Stimulated activated CD4-positive, alpha-beta T cell treated with anti-CD3 and anti-CD28 coated beads, Interleukin-12 subunit alpha, Interleukin-12 subunit beta, amount 100 ng/mL, for 4 hours (primary cell): ENCODE data around the gene IFIT5.
"Not testable (repeated sequence)": the region's sequence is repeated elsewhere in the genome, so short reads cannot be mapped to it uniquely, and the experiment has no call there.

ENCODE experiments used
- DNase-seq: peaks from one replicate; pipeline ENCODE4 v3.0.0-alpha.2; 2020

IFIT5 gene

DNA sequence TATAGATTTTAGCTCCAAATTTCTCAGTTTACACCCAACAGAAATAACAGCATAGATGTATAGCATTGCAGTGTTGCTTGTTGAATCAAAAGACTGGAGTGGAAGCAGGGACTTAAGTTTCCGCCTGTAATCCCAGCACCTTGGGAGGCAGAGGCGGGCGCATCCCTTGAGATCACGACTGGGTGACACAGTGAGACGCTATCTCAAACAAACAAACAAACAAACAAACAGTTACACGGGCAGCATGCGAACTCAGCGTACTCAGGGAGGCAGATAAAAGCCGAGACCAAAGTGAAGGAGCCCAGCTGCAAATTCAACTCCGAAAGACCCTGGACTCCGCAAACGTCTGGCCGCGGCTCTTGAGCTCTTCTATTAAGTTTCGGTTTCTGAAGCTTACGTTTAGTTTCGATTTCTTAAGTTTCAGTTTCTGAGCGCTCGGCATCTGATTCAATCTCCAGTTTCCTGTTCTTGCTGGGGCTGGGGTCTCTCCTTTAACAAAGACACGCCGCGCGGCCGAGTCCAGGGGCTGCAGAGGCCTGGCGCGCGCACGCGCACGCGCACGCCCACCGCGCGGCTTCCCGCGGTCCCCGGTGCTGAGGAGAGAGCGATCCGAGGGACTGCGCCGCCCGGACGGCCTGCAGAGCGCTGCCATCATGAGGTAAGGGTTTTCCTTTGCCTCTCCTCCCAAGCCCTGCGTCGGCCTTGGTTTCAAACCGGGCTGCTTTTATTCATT lies at the start of gene IFIT5:
IFIT5 (plus strand) TSS at position 423 of the 733 bp plus-strand sequence; CDS start at position 654, 231 bp downstream.
- peak; percentile 45 for DNase-seq

DNA sequence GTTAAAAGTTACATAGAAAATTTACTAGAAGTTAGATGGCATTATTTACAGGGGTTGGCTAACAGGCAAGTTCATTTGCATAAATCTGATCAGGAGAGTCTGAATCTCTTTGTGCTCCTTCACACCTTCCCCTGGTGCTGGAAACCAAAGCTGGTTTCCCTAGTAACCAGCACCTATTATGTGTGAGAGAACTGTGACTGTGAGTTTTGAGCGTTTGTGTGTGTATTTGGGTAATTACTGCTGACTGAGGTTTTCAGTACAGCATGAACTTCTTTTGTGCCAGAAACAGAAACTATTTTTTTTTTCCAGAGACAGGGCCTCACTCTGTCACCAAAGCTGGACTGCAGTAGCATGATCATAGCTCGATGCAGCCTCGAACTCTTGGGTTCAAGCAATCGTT lies 46.8 kb upstream of the IFIT5 start:
- no peak for DNase-seq

DNA sequence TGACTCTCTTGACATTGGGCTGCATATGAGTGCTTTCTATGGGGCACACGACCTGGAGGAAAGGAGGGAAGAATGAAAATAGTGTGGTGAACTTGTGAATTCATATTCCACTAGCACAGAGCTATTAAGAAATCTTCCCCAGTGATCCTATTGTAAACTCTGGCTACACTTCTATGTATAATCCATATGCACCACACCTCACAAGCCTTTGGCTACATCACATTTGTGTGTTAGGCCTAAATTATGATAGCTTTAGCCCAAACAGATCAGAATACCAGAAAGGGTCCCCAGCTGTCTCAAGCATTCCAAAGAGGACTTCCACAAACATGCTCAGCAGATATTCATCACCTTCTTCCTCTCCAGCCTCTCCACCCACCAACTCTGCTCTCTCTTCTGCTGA lies 46.2 kb upstream of the IFIT5 start:
- DNase-seq: no peak

GRCh38 chr10:89369156-89370105 lies 44.9 kb upstream of the IFIT5 start:
- no peak for DNase-seq

GRCh38 chr10:89371079-89371478 lies 43.3 kb upstream of the IFIT5 start:
- DNase-seq: no peak

DNA sequence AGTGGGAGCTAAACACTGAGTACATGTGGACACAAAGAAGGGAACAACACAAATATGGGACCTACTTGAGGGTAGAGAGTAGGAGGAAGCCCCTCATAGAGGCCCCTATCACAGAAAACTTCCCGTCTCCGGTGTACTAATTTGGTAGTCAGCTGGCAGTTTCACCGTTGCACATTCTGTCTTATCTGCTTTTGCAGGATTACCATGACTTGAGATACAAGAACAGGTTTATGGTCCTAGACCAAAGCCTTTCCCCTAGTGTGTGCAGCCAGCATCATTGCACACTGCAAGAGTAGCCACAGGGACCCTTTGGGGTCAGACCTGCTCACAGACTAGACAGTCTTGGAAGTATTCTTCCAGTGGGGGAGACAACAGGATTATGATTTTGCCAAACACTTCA lies 42.4 kb upstream of the IFIT5 start:
- no peak for DNase-seq

GRCh38 chr10:89373916-89374711 lies 40.3 kb upstream of the IFIT5 start:
- DNase-seq: no peak

GRCh38 chr10:89374713-89375141 lies 39.6 kb upstream of the IFIT5 start:
- no peak for DNase-seq

- DNase-seq: no peak
Observed at GRCh38 chr10:89377705-89378637, 36.4 kb upstream of the IFIT5 start, which contains the start of gene IFIT1B. Gene IFIT1B (plus strand): TSS chr10:89378056. CDS start chr10:89378136, 80 bp downstream.

GRCh38 chr10:89379103-89379502 lies 35.3 kb upstream of the IFIT5 start:
- DNase-seq: no peak

DNA sequence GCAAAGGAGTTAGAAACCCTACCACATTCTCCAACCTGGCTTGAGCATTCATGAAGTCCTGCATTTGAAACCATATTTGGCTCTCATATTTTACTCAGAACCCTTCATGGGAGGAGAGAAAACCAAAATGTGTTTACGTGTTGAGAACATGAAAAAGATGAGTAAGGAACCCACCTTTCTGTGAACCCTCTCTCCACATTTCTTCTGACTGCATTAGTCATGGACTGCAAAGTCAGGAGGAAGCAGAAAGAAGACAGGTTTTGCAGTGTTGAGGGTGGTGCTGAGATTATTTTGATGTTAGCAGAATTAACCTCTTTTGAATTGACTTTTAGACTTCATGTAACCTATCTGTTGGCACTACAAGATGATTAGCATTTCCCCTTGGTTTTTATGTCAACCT lies 31.6 kb upstream of the IFIT5 start:
- DNase-seq: no peak

GRCh38 chr10:89384474-89385340 lies 29.7 kb upstream of the IFIT5 start:
- DNase-seq: no peak

GRCh38 chr10:89388806-89389205 lies 25.6 kb upstream of the IFIT5 start:
- DNase-seq: no peak

DNA sequence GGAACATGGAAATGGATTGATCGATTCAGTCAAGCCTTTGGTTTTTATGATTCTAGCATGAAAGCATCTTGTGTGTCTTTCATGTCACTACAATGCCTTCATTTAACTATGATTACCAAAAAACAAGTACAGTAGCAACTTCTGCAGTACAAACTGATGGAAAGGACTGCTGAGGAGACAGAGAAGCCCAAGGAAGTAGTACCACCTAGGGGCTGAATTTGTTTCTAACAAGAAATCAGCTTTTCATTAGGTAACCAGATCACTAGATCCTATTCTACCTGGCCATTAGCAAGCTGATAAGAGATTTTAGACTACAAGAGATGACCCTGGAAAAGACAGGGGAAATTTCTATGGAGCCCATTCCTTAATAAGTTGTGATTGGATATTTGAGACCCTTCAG lies 25.1 kb upstream of the IFIT5 start:
- DNase-seq: no peak

DNA sequence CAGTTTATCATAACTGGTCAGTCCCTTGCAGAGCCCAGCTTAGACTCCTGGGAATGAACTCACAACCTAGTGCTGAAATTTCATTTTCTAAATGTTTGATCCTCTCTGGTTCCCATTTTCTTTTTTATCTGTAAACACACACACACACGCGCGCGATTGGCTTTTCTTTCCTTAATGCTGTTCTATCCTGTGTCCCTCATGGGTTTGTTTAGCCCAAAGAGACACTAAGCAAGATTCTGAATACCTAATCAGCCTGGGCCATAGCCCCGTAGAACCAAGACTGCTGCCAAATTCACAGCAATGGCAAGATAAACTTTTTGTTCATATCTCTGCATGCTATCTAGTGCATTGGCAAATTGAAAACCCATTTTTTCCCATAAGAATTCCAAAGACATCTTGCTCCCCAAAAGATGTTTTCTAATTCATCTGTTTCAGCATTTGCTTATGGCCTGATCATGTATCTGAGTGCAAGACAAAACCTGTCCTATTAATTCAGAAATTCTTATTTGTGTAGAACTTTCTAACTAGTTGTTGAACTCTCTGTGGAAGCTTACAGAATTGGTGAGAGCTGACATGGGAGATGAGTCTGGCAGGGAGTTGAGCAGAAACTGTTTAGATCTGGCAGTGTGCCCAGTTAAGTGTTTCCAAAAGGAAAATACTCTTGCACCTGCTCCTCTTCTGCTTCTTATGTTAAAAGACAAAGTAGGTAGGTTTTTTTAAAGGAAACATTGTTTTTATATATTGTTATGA lies 23.7 kb upstream of the IFIT5 start:
- DNase-seq: no peak

- not testable (repeated sequence) for DNase-seq
Observed at GRCh38 chr10:89391226-89391576, 23.2 kb upstream of the IFIT5 start.

DNA sequence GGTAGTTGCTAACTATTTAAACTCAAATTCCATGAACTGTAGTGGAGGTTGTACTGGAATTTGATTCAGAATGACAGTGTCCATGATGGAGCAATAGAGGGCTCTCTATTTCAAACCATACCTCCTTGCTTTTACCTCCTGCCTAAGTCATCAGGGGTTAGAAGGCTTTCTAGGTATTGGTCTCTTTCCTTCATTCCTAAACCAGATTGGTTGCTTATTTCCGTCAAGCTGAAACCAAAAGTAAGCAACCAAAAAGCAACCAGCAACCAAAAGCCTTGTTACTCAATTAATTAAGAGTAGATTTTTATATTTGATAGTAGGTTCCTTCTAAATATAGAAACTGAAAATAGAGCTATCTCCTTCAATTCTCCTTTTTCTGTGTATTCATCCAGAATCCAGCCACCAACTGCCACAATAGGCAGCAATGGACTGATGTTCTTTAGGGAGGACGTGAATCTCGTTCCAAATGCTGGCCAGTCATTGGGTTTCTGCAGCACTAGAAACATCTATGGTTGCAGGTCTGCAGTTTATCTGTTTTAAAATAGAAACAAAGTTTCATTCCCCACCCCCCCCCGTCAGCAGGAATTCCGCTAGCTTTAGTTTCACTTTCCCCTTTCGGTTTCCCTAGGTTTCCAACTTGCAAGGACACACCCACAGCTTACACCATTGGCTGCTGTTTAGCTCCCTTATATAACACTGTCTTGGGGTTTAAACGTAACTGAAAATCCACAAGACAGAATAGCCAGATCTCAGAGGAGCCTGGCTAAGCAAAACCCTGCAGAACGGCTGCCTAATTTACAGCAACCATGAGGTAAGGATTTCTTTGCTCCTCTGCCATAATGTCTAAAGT lies 22.2 kb upstream of the IFIT5 start, which contains the start of gene IFIT1:
IFIT1 (plus strand) TSS at position 717 of the 850 bp plus-strand sequence; CDS start at position 807, 90 bp downstream.
- DNase-seq: no peak

GRCh38 chr10:89392974-89393373 lies 21.4 kb upstream of the IFIT5 start:
- DNase-seq: no peak

DNA sequence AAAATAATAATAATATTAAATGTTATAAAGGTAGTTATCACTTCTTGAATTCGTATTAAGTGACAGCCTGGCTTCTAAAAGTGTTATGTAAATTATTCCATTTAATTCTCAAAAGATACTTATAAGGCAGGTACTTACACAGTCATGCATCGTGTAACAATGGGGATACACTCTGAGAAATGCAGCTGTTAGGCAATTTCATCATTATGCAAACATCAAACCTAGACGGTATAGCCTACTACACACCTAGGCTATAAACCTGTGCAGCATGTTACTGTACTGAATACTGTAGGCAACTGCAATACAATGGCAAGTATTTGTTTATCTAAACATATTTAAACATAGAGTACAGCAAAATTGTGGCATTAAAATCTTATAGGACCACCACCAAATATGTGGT lies 20.5 kb upstream of the IFIT5 start:
- DNase-seq: no peak
